CD4-positive, alpha-beta T cell treated with Interleukin-2 at 100 ng/mL for 4 hours (primary cell): Measurements from ENCODE around the gene SMPDL3B.

Source experiments
- DNase-seq: peaks from one replicate; pipeline ENCODE4 v3.0.0-alpha.2; 2020; ENCODE audit warnings: low spot score

SMPDL3B gene, protein sequence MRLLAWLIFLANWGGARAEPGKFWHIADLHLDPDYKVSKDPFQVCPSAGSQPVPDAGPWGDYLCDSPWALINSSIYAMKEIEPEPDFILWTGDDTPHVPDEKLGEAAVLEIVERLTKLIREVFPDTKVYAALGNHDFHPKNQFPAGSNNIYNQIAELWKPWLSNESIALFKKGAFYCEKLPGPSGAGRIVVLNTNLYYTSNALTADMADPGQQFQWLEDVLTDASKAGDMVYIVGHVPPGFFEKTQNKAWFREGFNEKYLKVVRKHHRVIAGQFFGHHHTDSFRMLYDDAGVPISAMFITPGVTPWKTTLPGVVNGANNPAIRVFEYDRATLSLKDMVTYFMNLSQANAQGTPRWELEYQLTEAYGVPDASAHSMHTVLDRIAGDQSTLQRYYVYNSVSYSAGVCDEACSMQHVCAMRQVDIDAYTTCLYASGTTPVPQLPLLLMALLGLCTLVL

GRCh38 chr1:27934818-27935549 lies at the start of gene SMPDL3B:
Gene SMPDL3B (plus strand): TSS chr1:27935000. CDS start chr1:27935184, 184 bp downstream.
- DNase-seq = no peak

DNA sequence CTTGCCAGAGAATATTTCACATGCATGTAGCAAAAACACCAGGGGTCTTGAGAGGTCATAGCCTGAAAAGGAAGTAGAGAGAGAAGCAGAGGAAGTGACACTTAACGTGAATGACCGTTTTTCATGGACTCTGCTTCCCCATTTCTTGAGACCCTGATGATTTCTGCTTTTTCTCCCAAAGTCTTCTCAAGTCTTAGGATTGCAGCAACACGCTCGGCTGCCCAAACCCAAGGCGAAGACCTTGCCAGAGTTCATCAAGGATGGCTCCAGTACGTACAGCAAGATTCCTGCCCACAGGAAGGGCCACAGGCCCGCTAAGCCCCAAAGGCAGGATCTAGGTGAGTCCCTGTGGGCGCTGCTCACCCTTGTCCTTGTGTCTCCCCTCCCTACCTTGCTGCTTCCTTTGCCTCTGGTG lies 49.7 kb upstream of the SMPDL3B start:
- no peak for DNase-seq

- no peak for DNase-seq
These were observed 49.0 kb upstream of the SMPDL3B start for GRCh38 chr1:27885621-27886352.

DNA sequence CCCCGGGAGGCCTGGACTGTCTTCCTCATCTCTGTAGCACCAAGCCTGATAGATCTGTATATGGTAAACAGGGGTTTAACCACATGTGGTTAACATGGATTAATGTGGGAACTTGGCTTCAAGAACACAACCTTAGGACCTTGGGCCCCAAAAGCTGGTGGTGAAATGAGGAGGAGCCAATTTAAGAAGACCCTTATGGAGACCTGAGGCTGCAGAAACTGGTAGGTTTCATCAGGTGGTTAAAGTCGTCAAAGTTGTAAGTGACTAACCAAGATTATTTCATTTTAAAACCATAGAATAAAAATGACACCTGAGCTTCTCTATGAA lies 48.5 kb upstream of the SMPDL3B start:
- no peak for DNase-seq

DNA sequence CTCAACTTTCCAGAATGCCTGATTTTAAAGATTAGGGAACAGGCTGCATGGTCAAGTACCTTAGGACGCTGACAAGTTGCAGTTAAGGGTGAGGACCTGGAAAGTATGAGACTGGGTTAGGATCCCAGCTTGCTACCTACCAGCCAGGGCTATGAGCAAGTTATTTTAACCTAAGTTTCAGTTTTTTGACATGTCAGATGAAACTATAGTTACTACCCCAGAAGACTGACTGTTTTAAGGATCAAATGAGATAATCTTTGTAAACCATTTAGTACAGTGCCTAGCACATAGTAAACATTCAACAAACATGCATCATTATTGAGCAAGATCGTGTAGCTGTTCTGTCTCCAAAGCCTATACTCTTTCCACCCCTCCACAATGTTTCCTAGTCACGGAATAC lies 48.1 kb upstream of the SMPDL3B start:
- DNase-seq = no peak

DNA sequence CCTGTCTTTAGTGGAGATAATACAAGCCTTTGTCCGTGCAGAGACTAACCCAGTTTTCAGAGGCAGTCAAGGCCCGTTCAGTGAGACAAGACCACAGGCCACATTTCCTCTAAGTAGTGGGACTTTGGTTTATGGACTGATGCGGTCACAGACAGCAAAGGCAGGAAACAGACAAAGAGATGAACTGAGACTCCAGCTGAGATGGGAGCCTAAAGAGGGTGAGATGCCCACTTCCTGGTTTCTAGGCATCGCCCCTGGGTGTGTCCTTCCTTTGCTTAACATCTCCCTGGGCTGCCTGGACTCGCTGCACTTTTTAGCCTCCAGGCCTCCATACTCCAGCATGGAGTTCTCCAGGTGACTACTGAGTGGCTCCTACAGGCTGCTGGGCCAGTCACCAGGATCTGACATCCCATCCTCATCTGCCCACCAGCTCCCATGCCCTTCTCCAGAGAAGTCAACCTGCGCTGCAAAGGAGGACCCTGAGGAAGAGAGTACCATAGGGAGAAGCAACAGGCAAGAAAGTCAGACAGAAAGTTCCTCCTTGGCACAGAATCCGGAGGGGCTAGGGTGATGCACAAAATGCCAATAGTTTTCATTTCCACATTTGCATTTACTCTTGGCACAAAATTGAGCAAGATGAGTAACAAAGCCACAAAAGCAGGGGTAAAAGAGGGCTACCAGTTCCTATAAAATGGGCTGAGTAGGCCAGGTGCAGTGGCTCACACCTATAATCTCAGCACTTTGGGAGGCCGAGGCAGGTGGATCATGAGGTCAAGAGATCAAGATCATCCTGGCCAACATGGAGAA lies 47.4 kb upstream of the SMPDL3B start:
- DNase-seq = peak; percentile 69

DNA sequence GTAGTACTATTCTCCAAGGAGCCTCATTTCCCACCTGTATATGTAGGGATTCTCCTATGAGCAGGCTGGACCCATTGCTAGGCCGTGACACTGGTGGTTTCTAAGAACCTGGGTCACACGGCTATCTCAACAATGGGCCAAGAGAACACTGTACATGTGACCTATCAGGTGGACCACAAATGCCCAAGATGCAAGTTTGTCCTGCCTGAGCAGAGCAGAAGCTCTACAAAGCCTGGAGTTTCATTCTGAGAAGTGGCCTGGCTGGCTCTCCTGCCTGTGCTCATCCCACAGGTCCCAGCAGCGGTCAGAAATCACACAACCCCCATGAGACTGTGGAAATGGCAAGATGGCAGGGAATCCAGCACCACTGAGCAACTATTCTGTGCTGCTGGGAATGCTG lies 45.3 kb upstream of the SMPDL3B start:
- no peak for DNase-seq

DNA sequence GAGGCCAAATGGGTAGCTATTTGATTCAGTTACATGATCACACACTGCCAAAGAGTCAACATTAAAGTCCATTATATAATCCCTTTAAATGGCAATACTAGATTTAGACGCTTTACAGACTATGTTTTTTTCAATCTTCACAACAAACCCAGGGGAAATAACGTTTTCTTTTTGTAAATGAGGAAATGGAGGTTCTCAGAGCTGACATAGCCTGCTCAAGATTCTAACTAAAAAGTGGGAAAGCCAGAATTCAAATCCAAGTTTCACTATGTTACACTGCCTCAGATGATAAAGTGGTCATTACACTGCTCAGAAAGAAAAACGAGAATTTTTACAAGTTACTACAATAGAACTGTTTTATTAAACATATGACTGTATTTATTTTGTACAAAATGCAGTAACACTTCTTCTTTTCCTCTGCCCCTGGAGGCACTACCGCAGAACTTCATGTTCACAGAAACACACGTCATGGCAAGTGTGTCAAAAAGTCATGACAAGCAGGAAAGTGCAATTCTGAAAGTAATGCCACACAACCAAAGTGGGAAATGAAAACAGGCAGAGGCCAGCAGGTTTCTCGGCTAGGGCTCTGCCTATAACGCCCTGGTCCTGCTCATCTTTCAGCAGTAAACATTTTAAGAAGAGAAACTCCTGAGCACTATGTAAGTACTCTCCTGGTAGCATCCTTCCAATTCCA lies 43.5 kb upstream of the SMPDL3B start:
- peak; percentile 71 for DNase-seq

DNA sequence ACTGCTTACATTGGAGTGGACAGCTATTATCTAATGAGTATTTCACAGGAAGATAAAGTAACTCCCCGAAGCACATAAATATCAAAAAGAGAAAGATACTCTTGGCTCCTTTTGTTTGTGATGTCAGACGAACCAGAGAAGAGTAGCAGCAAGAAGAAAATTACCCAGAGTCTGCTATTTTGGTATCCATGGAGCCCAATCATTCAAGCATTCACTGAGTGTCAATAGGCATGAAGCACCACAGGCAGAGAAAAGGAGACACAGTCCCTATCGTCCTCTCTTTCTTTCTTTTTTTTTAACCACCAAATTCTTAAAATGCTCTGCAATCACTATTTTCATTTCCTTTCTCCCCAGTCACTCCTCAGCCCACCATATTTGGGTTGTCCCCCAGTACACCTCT lies 40.3 kb upstream of the SMPDL3B start:
- DNase-seq = no peak

DNA sequence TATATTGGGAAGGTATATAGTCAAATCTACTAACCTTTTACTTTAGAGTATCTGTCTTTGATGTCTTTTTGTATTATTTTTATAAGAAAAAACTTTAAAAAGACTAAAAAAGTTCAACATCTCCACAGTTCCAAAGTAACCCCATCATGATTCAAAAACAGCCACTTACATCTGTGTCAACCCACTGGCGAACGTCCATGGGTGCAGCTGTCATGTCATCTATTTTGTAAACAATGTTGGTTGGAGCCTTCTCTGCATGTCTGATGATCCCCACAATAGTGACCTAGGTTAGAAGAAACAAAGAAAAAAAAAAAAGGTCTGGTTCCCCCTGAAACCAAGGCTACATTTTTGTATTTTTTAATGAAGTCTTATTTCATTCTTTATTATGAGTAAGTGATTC lies 28.0 kb upstream of the SMPDL3B start:
- DNase-seq = no peak

DNA sequence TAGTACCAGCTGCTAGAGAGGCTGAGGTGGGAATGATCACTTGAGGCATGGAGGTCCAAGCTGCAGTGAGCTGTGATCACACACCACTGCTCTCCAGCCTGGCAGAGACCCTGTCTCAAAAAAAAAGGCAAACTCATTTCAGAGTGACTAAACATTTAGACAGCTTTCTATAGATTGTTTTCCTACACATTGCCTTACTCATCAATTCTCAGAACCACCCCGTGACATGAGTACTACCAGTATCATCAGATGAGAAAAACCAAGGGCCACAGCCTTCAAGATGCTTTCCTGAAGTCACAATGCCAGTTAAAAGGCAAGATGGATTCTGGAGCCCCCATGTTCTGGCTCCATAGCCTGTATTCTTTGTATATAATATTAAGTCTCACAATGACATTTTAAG lies 22.4 kb upstream of the SMPDL3B start:
- DNase-seq = peak; percentile 33

- no peak for DNase-seq
These were observed 19.7 kb upstream of the SMPDL3B start for GRCh38 chr1:27915082-27915575.

- no peak for DNase-seq
These were observed 12.5 kb upstream of the SMPDL3B start for GRCh38 chr1:27922272-27922671.

- no peak for DNase-seq
These were observed 6.4 kb upstream of the SMPDL3B start for GRCh38 chr1:27928216-27928954.

DNA sequence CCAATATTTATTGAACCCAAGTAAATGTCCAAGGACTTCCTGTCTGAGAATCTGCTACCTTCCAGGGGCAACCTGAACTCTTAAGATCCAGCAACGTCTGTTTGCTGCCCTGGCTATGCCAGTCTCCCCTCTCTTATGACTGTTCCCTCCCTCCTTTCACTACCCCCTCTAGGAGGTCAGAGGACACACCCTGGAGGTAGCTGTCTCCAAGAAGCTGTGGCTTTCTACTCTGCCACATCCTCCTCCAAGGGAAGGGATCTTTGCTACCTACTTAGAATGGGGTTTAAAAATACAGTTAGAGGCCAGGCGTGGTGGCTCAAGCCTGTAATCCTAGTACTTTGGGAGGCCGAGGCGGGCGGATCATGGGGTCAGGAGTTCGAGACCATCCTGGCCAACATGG lies 3.6 kb upstream of the SMPDL3B start:
- no peak for DNase-seq

GRCh38 chr1:27931759-27932158 lies 3.0 kb upstream of the SMPDL3B start:
- DNase-seq = no peak

- DNase-seq = no peak
These were observed 921 bp downstream of the SMPDL3B start for GRCh38 chr1:27935721-27936120.

GRCh38 chr1:27936370-27936769 lies 1.6 kb downstream of the SMPDL3B start:
- DNase-seq = no peak

DNA sequence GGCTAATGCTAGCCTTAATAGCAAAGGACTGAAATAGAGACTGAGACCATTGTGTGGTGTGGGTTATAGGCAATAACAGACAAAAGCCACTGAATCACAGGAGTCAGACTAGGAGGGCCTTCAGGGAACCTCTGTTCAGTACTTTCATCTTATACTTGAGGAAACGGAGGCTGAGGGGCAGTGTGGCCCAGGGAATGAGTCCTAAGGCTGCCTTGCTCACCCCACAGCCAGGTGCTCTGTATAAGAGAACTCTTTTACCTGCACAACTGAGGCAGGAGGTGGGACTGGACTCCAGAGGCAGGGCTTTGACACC lies 2.7 kb downstream of the SMPDL3B start:
- DNase-seq = no peak

DNA sequence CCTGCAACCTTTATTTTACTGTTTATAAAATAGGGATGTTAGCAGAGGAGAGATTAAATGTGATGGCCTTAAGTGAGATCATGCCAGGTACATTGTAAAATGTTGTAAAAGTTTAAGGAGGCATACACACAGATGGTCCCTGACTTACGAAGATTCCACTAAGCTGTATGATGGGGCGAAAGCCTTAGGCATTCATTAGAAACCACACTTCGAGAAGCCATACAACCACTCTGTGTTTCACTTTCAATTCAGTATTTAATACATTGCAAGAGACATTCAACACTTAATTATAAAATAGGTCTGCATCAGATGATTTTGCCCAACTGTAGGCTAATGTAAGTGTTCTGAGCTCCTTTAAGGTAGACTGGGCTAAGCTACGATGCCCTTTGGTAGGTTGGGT lies 3.7 kb downstream of the SMPDL3B start:
- DNase-seq = no peak

DNA sequence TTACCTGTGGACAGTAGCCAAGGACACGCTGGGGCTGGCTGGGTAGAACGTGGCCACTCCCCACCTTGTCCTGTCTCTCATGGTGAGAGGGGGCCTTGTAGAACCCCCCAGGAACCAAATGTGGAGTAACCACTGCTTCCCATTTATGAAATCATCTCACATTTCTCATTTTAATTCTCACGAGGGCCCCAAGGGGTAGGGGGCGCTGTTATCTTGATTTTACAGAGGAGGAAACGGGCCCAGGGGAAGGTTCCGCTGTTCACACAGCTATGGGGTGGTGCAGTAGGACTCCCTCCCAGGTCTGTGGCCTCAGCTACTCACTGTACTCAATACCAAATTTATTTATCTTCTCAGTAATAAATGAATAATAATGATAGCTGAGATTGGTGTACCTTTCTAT lies 5.5 kb downstream of the SMPDL3B start:
- peak; percentile 81 for DNase-seq
